OCI-LY3 (cell line): ENCODE results near the gene SAMD13.

Source experiments
- CTCF ChIP-seq: fragments of 200-600, 300-600 bp; sonication (generic); IDR thresholded peaks from 2 replicates; pipeline ENCODE4 v1.5.1; 2014; ENCODE audit warnings: antibody characterized with exemption, low read length, low read depth
- EZH2phosphoT487 ChIP-seq: fragments of 200-600 bp; shearing (Covaris generic); IDR thresholded peaks from 2 replicates; pipeline ENCODE4 v1.6.1; 2018; ENCODE audit warnings: antibody characterized with exemption, mixed run types, low read depth

GRCh38 chr1:84352298-84353106 is 51.0 kb downstream of the SAMD13 start:
- TF ChIP-seq CTCF (no peak), EZH2phosphoT487 (no peak)
